Activated CD4-positive, alpha-beta T cell treated with anti-CD3 and anti-CD28 coated beads for 48 hours (primary cell): Measurements from ENCODE around the gene GRK3.
"Not testable (repeated sequence)": the region's sequence is repeated elsewhere in the genome, so short reads cannot be mapped to it uniquely, and the experiment has no call there.

ENCODE experiments used
- DNase-seq: peaks from one replicate; pipeline ENCODE4 v3.0.0-alpha.2; 2020

GRK3 gene

DNA sequence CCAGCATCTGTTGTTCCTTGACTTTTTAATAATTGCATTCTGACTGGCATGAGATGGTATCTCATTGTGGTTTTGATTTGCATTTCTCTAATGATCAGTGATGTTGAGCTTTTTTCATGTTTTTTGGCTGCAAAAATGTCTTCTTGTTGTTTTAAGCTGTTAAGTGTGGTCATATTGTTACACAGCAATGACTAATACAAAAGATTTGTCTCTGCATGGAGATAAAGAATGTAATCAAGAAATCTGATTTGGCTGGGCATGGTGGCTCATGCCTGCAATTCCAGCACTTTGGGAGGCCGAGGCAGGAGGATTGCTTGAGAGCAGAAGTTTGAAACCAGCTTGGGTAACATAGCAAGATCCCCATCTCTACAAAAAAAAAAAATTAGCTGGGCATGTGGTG is 12.1 kb upstream of the GRK3 start:
- not testable (repeated sequence) for DNase-seq

DNA sequence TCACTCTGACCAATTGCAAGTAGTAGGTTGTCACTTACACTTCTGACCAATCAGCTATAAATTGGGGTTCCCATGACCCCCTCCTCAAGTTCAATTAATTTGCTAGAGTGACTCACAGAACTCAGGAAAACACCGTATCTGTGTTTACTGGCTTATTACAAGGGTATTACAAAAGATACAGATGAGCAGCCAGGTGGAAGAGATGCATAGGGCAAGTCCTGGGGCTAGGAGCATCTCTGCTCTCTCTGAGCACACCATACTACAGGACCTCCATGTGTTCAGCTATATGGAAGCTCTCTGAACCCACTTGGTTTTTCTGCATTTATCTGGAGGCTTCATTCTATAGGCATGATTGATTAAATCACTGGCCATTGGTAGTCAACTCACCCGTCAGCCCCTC is 11.3 kb upstream of the GRK3 start:
- DNase-seq: no peak

DNA sequence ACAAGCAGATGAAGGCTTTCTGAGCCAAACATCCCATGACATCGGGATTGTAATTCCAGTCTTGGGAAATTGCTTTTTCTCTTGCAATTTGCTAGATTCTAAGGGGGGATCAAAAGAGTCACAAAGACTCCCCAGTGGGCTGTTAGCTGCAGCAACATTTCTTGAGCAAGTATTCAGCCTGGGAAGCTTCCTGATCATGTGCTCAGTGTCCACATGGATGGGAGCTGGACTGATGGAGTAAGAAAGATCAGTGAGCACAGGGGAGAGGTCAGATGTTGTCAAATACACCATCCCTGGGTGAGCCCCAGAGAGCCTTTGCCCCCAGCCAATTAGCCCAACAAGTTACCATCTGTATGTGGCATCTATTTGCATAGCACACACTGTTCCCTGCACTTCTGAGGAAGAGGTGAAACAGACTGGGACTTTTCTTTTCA is 10.2 kb upstream of the GRK3 start:
- DNase-seq: no peak

DNA sequence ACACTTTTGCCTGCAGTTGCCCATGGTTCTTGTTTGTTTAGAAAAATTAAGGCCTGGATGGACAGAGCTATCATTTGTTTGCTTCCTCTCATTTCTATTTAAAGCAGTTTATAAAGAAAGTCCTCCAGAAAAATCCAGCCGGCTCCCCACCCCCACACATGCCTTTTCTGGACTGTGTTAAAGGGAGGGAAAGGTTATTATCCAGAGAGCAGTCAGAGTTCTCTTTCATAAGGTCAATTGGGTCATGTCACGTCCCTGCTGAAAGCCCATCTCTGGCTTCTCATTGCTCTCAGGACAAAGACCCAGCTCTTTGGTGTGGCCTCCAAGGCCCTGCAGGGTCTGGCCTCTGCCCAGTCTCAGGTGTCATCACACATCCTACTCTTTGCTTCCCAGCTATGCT is 9.8 kb upstream of the GRK3 start:
- no peak for DNase-seq

DNA sequence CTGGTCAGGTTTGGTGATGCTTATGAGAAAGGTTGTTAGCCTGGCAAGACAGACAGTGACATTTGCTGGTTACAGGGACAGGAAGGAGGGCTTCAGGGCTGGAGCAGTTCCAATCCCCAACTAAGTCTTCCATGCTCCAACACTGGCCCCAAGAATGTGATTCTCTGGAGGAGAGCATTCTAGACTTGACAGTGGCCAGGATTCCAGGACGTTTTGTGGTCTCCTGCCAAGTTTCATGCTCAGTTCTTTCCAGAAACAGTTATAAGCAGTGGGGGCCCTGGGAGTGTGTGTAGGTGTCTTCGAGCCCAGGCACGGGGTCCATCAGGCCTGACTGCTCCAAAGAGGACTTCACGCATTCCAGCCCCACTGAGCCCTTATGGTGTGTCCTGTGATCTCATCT is 8.9 kb upstream of the GRK3 start:
- DNase-seq: no peak

DNA sequence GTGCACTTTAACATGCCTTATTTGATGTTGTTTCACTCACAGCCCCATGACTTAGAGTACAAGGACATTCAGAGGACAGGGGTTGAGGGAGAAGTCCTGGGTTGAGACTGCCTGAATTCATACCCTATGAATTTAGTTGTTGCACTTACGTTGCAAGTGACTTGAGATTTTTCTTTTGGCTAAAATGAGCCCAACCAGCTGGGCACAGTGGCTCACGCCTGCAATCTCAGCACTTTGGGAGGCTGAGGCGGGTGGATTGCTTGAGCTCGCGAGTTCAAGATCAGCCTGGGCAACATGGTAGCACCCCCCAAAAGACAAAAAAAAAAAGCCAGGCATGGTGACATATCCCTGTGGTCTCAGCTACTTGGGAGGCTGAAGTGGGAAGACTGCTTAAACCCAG is 7.3 kb upstream of the GRK3 start:
- no peak for DNase-seq

DNA sequence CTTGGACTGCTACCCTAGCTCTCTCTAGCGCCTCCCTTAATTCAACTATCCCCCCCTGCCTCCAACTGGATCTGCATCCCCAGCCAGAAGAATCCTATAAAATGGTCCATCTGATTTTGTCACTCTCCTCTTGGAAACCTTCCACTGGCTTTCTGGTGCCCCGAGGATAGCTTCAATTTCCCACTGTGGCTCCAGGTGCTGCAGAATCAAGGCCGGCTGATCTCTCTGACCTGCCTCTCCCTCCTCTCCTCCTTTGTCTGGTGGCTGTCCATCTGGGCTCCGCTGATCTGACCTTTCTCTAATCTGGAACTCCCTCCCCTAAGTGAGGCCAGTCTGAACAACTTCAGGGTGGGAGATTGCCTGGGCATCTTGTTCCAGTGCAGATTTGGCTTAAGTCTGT is 6.1 kb upstream of the GRK3 start:
- no peak for DNase-seq

DNA sequence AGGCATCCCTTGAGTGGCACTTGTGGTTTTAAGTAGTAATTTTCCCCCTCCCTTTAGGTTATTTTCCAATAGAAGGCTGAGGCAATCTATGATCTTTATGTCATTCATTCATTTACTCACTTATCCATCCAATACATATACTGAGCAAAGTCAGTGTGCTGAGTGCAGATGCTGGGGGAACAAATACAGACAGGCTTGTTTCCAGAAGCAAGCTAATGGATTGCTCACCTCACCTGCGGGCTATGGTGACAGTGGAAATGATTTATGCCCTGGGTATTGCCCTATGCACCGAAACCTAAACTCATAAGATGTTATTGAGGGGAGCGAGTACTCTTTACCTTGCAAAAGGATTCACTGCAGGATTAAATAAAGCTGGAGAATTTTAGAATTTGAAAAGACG is 4.6 kb upstream of the GRK3 start:
- not testable (repeated sequence) for DNase-seq

DNA sequence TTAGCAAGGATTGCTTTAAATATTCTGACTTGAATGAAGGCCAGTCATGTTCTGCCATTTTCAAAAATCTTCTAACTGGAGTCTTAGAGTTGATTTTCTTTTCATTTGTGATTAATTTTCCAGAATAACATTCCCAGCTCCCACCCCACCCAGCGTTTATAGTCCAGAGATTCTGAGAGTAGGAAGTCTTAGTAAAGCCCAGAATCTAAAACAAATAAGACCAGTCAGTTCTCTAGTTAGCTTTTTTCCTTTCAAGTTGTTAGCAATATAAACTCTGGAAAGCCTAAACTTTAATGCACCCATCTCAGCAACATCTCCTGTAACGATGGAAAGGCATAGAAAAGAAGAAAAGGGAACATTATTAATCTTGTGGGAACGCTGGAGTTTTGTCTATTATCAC is 3.3 kb upstream of the GRK3 start:
- DNase-seq: not testable (repeated sequence)

DNA sequence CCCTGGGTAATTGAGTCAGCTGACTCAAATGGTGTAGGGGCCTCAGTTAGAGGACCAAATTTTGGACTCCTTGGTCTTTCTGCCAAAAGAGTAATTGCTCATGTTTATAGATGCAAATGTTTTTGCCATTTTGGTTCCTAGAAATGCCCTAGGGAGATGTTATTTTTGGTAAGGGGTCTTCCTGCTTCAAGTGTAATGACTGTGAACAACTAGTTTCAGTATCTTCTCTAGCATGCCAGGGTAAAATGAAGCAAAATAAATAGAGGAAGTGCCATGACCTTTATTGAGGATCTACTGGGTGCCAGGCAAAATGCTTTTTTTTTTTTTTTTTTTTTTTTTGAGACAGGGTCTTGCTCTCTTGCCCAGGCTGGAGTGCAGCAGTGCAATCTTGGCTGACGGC is 2.5 kb upstream of the GRK3 start:
- DNase-seq: not testable (repeated sequence)

DNA sequence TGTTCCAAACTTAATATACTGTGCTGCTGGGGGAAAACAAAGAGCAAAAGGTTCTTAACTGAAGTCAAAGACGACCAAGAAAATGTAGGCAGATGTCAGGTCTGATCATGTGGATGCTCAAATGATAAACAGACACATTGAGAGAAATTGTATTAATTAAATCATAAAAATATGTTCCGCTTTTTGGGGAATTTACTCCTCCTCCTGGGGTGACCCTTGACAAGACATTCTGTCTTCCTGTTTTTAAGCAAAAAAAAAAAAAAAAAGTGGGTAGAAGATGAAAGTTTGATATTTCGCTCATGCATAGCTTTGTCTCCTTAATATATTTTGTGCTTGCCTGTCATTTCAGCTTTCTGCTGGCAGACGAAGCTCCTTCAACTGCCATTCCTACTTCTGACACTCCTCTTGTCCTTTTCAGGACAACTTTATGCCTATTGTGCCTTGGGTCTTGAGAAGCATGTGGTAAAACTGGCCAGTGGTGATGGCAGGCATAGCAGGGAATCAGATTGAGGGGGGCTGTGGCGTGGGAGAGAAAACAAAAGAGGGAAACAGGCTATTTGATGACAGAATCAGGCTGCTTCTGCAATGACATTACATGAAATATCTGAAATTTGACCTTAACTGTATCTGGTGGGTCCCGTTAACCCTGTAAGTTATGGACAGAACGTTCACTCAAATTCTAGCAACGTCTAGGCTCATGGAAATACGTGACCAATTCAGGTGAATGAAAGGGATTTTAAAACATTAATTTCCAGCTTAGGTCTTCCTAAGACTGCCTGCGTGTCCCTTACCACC is 1.3 kb upstream of the GRK3 start:
- not testable (repeated sequence) for DNase-seq

DNA sequence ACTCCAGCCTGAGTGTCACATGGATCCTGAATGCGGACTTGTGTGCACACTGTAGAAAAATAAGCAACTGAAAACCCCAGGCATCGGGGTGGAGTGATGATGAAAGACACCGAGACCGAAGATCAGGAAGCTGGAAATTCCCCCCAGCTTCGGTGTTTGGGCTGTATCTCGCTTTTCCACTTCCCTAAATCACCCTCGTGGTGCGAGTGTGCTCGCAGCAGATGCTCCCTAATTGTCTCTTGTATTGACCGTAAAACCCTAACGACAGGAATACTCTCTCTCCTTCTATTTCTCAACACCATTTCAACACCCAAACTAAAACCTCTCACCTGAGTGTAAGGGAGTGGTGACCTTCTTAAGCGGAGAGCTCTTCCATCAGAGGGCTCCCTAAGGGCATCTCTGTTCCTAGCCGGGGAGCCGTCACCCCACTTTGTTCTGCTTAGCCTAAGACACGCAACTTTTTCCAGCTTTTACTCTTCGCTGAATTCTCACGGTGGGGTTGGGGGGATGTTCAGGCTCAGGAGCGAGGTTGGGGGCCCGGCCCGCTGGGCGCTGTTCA is 635 bp upstream of the GRK3 start:
- DNase-seq: peak; percentile 32

DNA sequence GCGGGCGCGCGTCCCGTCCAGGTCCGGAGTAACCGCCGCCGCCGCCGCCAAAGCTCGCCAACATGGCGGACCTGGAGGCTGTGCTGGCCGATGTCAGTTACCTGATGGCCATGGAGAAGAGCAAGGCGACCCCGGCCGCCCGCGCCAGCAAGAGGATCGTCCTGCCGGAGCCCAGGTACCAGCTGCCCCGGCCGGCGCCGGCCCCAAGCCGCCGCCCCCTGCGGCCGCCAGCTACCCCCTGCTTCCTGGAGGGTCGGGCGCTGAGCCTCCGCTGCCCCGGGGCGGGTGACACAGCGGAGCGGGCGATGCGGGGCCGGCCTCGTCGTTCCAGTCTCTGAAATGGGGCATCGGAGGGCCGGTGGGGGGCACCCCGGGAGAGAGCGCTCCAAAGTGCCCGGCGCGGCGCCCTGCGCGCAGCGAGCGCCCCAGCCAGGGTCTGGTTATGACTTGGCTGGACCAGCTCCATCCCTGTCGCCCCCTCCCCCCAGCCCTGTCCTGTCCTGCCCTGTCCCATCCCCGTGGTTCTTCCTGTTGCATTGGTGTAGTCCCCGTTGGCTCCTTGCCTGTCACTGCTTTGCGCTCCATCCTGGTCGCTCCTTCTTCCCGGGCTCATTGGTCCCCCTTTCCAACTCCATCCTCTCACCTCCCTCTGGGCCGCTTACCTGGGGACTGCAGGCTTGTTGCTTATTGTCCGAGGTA is 653 bp downstream of the GRK3 start:
- DNase-seq: peak; percentile 31

DNA sequence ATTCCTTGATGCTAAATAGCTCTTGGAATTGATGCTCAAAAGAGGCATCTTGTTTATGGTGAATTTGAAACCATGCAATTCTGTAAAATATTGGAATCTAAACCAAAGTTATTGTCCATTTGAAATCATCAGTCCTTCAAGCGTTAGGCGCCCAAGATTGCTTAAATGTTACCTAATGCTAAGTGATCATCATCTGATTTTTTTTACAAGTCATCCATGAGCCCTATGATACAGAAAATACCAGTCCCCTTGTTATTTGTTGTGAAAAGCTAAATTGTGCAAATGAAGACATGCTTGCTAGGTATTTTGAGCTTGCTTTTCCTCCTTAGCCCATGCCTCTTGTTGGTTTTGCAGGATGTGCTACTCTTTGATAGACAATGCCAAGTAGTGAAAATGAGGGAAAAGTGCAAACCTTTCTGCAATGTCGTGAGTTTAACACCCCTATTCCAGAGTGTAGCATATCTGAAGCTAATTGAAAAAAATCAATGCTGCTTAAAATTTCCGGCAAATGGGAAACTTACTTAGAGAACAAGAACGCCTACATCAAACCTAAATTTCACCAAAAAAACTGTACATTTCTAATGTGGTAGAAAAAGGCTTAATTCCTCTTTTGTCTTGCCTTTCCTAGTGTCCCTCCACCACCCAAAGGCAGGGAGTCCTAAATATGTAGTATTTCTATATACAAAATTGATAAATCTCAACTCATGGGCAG is 1.9 kb downstream of the GRK3 start:
- DNase-seq: no peak

DNA sequence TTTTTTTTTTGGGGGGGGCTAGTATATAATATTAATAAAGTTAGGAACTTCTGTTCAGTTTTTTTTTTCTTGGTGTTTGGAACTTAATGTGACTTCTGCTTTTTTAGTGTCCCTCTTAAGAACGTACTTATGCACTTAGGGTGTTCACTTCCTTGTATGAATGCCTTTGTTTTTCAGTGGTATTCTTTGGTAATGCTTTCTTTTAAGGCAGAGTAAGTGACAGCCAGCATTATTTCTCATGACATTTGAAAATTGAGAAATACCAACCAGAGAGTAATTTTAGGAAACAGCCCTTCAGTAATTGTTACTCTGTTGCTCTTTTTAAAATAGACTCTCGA is 2.4 kb downstream of the GRK3 start:
- no peak for DNase-seq

DNA sequence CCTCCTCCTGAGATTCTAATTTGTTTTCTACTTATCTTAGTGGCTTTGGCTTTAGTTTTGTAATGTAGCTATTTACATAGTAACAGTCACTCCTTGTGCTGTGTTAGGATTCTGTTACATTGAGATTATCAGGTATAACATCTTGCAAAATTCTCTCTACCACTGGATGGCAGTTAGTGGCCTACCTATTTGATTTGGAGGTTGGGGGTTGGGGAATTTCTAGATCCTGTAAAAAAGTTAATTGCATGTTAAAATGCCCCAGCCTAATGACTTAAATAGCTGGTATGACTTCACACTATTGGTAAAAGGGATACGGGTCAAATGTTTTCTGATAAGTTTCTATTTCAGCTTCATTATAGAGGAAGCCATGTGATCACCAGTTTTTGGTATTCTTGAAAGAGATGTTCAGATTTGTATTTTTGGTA is 2.8 kb downstream of the GRK3 start:
- DNase-seq: no peak

DNA sequence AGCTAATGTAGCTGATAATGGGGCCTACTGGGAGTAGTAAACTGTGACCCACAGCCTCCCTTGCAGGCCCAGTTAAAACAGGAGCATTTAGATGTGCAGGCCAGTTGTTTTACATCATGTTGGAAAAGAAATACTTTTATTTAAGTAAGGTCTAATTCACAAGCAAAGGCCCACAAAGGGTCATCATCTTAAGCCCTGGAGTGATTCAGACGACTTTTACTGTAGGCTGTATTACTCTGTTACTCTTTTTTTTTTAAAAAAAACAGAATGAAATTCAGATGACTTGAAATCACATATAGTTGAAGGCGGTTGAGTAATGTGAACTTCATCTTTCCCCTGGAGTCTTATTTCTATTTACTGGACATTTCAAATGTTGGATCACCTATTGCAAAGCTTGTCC is 3.6 kb downstream of the GRK3 start:
- DNase-seq: not testable (repeated sequence)

DNA sequence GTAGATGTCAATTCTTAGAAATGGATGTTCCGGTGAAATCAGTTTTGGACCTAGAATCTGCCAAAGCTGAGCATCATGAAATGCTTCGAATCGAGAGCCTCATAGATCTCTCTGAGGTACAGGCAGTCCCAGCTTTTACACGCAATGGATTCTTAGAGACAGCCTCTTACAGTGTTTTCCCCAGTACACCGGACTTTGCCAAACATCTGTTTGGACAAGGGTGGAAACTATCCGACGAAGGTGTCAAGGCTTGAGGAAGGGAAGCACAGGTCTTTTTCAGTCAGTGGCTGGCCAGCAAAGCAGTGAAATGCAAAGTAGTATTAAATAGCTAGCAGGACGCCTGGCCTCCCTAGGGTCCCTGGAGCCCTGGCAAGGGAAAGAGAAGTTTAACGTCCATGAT is 4.9 kb downstream of the GRK3 start:
- no peak for DNase-seq

DNA sequence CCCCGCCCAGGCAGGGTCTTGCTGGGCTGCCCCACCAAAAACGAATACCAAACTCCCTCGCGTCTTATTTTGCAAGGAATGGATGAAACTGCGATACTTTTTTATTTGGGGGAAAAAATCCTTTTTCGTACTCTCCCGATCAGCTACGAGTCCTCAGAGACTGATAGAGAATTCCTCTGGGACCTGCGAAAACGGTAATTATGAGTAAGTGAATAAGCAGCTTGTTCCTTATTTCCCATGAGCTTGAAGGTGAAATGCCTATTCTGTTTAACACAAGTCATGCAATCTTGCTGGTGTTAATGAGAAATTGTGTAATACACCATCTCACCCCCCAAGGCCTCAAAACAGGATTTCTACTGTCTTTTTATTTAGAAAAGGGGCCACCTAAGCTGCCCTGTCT is 5.5 kb downstream of the GRK3 start:
- DNase-seq: no peak

DNA sequence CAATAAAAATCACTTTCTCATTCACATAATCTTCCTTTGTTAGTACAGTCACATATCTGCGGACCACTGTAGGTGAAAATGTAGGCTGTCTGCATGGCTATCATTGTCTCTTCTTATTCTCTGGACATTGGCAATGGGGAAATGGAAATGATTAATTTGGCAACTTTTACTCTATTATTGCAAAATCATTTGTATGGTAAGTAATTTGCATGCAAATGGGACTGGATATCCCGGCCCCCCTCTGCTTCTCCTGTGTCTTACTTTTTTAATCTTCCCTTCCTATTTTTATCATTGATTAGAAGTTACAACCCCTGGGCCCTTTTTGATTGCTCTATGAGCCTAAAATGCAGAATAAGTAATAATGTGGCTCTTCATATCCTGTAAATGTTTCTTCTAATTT is 6.0 kb downstream of the GRK3 start:
- no peak for DNase-seq

DNA sequence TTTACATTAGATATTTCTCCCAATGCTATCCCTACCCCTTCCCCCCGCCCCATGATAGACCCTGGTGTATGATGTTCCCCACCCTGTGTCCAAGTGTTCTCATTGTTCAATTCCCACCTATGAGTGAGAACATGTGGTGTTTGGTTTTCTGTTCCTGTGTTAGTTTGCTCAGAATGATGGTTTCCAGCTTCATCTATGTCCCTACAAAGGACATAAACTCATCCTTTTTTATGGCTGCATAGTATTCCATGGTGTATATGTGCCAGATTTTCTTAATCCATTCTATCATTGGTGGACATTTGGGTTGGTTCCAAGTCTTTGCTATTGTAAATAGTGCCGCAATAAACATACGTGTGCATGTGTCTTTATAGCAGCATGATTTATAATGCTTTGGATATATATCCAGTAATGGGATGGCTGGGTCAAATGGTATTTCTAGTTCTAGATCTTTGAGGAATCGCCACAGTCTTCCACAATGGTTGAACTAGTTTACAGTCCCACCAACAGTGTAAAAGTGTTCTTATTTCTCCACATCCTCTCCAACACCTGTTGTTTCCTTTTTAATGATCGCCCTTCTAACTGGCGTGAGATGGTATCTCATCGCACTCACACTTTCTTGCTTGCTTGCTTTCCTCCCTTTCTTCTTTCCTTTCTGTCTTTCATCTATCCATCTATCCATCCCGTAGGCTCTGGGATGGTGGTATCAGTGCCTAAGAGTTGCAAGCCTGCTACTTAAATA is 7.7 kb downstream of the GRK3 start:
- DNase-seq: not testable (repeated sequence)

DNA sequence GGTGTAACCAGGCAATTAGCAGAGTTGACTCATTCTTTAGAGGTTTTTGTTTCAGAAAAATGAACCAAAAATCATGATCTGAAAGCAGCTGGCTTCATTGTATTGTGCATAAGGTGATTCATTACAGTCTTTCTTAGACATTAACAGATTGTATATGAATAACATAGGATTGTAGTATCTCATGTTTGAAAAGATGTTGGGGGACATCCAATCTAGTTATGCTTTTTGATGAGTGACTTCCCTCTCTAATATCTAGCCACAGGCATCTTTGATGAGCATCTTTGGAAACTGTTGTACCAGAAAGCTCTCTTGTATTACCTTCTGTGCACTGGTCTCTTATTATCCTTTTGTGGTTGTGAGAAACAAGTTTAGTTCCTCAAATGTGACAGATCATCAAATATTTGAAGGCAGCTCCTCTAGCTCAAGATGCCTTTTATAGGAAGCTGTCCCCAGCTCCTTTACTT is 8.3 kb downstream of the GRK3 start:
- DNase-seq: no peak

DNA sequence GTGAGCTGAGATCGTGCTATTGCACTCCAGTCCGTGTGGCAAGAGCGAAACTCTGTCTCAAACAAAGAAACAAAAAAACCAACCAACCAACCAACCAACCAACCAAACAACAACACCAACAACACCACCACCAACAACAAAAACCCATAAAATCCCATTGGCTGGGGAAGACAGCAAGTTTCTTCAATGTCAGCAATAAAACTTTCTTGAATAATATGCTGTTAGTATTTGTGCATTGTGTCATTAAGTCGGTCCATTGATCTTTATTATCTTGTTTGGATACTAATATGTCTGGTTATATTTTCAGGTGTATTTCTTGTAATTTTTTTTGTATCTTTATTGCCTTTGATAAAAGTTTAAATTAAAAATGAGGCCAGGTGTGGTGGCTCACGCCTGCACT is 9.4 kb downstream of the GRK3 start:
- no peak for DNase-seq
